ENCODE measurements around the gene ADAMTS12.

DNA sequence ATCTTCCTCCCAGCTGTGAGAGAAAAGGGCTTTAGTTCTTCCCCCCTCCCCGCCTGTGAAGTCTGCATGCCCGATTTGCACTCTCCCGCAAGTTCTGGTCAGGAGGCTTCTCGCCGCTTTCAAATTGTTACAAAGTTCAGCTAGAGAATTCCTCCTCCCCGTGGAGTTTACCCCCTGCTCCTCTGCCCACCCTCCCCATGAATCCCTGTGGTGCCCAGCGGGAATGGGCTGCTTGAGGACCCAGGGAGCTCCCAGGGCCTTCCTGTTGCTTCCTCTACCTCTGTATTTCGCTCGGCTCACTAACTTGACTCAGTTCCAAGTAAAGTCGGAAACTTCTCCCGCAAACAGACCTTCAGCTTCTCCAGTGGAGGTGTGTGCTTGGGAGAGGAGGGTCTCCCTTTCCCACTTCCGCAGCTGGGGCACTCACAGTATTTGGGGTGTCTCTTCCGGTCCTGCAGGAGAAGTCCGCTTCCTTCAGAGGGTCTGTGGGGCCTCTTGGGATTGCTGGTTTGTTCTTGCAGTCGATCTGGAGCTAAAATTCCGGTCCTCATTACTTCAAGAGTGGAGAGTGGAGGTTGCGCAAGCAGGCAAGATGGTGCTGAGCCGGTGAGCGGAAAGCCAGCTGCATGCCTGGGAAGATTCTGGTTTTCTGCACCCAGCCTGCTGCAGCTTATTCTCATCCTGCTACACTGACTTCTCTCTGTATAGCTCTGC lies 97.8 kb downstream of the ADAMTS12 start:
- TF ChIP-seq, protein P1, sequence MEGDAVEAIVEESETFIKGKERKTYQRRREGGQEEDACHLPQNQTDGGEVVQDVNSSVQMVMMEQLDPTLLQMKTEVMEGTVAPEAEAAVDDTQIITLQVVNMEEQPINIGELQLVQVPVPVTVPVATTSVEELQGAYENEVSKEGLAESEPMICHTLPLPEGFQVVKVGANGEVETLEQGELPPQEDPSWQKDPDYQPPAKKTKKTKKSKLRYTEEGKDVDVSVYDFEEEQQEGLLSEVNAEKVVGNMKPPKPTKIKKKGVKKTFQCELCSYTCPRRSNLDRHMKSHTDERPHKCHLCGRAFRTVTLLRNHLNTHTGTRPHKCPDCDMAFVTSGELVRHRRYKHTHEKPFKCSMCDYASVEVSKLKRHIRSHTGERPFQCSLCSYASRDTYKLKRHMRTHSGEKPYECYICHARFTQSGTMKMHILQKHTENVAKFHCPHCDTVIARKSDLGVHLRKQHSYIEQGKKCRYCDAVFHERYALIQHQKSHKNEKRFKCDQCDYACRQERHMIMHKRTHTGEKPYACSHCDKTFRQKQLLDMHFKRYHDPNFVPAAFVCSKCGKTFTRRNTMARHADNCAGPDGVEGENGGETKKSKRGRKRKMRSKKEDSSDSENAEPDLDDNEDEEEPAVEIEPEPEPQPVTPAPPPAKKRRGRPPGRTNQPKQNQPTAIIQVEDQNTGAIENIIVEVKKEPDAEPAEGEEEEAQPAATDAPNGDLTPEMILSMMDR (conservative IDR thresholded peaks at IDR 0.05): no peak
- no peak for TF ChIP-seq ZFX (IDR thresholded peaks at IDR 0.05)
